ENCODE data around the gene AIRE. TPM values are rescaled to one million over a fixed set of nuclear protein-coding genes. Genes with fewer than 3 reads are reported as not detected.

The AIRE gene
- total RNA-seq, 1 experiment from 2014 or later, result 0.09 TPM

- TF ChIP-seq ESRRA (CRISPR knock-in tag; IDR thresholded peaks at IDR 0.05; ENCODE audit: borderline replicate concordance), result no peak
- TF ChIP-seq RELA (CRISPR knock-in tag; IDR thresholded peaks at IDR 0.05; ENCODE audit: borderline replicate concordance), result no peak
- TF ChIP-seq ZNF317 (CRISPR knock-in tag; IDR thresholded peaks at IDR 0.05; ENCODE audit: borderline replicate concordance, low read depth), result no peak
- TF ChIP-seq NFATC4 (CRISPR knock-in tag; IDR thresholded peaks at IDR 0.05), result no peak
- no peak for TF ChIP-seq AR (CRISPR knock-in tag; IDR thresholded peaks at IDR 0.05)
- no peak for TF ChIP-seq ZNF671 (CRISPR knock-in tag; IDR thresholded peaks at IDR 0.05)
- no peak for TF ChIP-seq ZNF232 (CRISPR knock-in tag; IDR thresholded peaks at IDR 0.05)
- TF ChIP-seq ARID4B (CRISPR knock-in tag; IDR thresholded peaks at IDR 0.05; ENCODE audit: borderline replicate concordance), result no peak
- no peak for TF ChIP-seq CDX4 (CRISPR knock-in tag; IDR thresholded peaks at IDR 0.05; ENCODE audit: borderline replicate concordance)
- no peak for TF ChIP-seq ZNF425 (CRISPR knock-in tag; conservative IDR thresholded peaks at IDR 0.05)
- no peak for TF ChIP-seq USF1 (CRISPR knock-in tag; IDR thresholded peaks at IDR 0.05)
- TF ChIP-seq E2F1 (CRISPR knock-in tag; IDR thresholded peaks at IDR 0.05), result no peak
- no peak for TF ChIP-seq ZNF138 (CRISPR knock-in tag; conservative IDR thresholded peaks at IDR 0.05)
Measured at GRCh38 chr21:44273046-44273445, 12.6 kb upstream of the AIRE start (continued).

- Mint-ChIP-seq H3K27ac (no peak overlapping the region), H3K4me3 (no peak overlapping the region), H3K4me1 (no peaks in the 10 kb centered on the region), H3K27me3 (ENCODE audit: low read depth) (peaks cover 4% of the 10 kb centered on the region; the same call in 1 of the 2 replicates), H3K36me3 (no peaks in the 10 kb centered on the region), H3K9me3 (no peaks in the 10 kb centered on the region)
- ATAC-seq (no peak), DNase-seq (ENCODE audit: low spot score) (no peak)
- POLR2A ChIA-PET, result no interaction called here
- CTCF ChIA-PET, result no interaction called here
- no peak for TF ChIP-seq ZNF425 (CRISPR knock-in tag; conservative IDR thresholded peaks at IDR 0.05)
- TF ChIP-seq ATF2 (CRISPR knock-in tag; IDR thresholded peaks at IDR 0.05; ENCODE audit: borderline replicate concordance, low read depth), result no peak
- no peak for TF ChIP-seq NR2C2 (CRISPR knock-in tag; IDR thresholded peaks at IDR 0.05)
- TF ChIP-seq JUN (CRISPR knock-in tag; IDR thresholded peaks at IDR 0.05), result no peak
- no peak for TF ChIP-seq MXD4 (CRISPR knock-in tag; IDR thresholded peaks at IDR 0.05; ENCODE audit: borderline replicate concordance)
- TF ChIP-seq PRRX2 (CRISPR knock-in tag; IDR thresholded peaks at IDR 0.05), result no peak
- TF ChIP-seq NR3C1 (CRISPR knock-in tag; conservative IDR thresholded peaks at IDR 0.05; ENCODE audit: low read depth), result no peak
- no peak for TF ChIP-seq GABPB1 (CRISPR knock-in tag; IDR thresholded peaks at IDR 0.05)
Measured at GRCh38 chr21:44275041-44275440, 10.6 kb upstream of the AIRE start.
